GM21390 (cell line): ENCODE results near the gene TRAPPC11.
"Not testable (repeated sequence)": the region's sequence is repeated elsewhere in the genome, so short reads cannot be mapped to it uniquely, and the experiment has no call there.

ENCODE experiments used
- ATAC-seq: cut with Tn5 transposase; IDR thresholded peaks from one replicate; pipeline ENCODE4 v1.9.1; 2021; ENCODE audit not compliant: unreplicated experiment

TRAPPC11 gene

GRCh38 chr4:183718876-183719275 is 59.8 kb downstream of the TRAPPC11 start:
- no peak for ATAC-seq

- ATAC-seq: no peak
Observed at GRCh38 chr4:183721207-183722081, 62.4 kb downstream of the TRAPPC11 start.

GRCh38 chr4:183722731-183723560 is 63.9 kb downstream of the TRAPPC11 start:
- peak; percentile 77 for ATAC-seq

GRCh38 chr4:183723561-183724228 is 64.6 kb downstream of the TRAPPC11 start:
- ATAC-seq: no peak

- not testable (repeated sequence) for ATAC-seq
Observed at GRCh38 chr4:183725585-183725984, 66.5 kb downstream of the TRAPPC11 start.

- ATAC-seq: no peak
Observed at GRCh38 chr4:183727482-183727881, 68.4 kb downstream of the TRAPPC11 start.

- ATAC-seq: no peak
Observed at GRCh38 chr4:183728223-183729068, 69.4 kb downstream of the TRAPPC11 start.

GRCh38 chr4:183729069-183729406 is 69.9 kb downstream of the TRAPPC11 start:
- no peak for ATAC-seq

GRCh38 chr4:183729430-183730328 is 70.6 kb downstream of the TRAPPC11 start:
- no peak for ATAC-seq

- ATAC-seq: no peak
Observed at GRCh38 chr4:183732296-183732695, 73.2 kb downstream of the TRAPPC11 start.

- no peak for ATAC-seq
Observed at GRCh38 chr4:183733181-183733580, 74.1 kb downstream of the TRAPPC11 start.

- no peak for ATAC-seq
Observed at GRCh38 chr4:183738081-183738673, 79.1 kb downstream of the TRAPPC11 start.

- ATAC-seq: no peak
Observed at GRCh38 chr4:183738961-183739360, 79.9 kb downstream of the TRAPPC11 start.

GRCh38 chr4:183746305-183747229 is 87.5 kb downstream of the TRAPPC11 start:
- no peak for ATAC-seq

- ATAC-seq: no peak
Observed at GRCh38 chr4:183747380-183747779, 88.3 kb downstream of the TRAPPC11 start.

- ATAC-seq: no peak
Observed at GRCh38 chr4:183747931-183748670, 89.0 kb downstream of the TRAPPC11 start.

GRCh38 chr4:183751106-183751505 is 92.0 kb downstream of the TRAPPC11 start:
- no peak for ATAC-seq
